ENCODE data around the gene MCL1.

GRCh38 chr1:150551784-150552127 is 27.7 kb downstream of the MCL1 start:
- TF ChIP-seq EZH2 (IDR thresholded peaks at IDR 0.05; ENCODE audit: low read depth) (no peak), CTCF (conservative IDR thresholded peaks at IDR 0.05) (no peak)
